Activated T-cell treated with anti-CD3 and anti-CD28 coated beads for 48 hours (primary cell): ENCODE measurements around the gene ABCA13.

Experiments used
- DNase-seq: peaks from one replicate; pipeline ENCODE4 v3.0.0-alpha.2; 2020; ENCODE audit warnings: low read depth

ABCA13 gene

DNA sequence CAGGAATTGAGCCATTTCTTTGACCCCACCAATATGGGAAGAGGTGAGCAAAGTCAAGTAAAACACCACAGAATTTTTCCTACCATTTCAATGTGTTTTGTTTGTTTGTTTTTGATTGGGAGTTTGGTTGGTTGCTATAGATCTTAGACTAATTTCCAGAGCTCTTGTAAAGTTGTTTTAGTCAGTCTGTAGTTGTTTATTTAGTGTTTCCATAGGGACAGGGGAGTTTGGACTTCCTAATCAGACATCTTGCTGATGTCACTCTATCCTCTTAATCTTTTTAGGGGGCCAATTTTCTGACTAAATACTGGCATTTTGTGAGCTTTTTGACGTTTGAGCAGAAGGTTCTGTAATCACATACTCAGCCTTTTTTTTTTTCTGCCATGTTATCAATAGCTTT, 266.9 kb downstream of the ABCA13 start:
- no peak for DNase-seq

DNA sequence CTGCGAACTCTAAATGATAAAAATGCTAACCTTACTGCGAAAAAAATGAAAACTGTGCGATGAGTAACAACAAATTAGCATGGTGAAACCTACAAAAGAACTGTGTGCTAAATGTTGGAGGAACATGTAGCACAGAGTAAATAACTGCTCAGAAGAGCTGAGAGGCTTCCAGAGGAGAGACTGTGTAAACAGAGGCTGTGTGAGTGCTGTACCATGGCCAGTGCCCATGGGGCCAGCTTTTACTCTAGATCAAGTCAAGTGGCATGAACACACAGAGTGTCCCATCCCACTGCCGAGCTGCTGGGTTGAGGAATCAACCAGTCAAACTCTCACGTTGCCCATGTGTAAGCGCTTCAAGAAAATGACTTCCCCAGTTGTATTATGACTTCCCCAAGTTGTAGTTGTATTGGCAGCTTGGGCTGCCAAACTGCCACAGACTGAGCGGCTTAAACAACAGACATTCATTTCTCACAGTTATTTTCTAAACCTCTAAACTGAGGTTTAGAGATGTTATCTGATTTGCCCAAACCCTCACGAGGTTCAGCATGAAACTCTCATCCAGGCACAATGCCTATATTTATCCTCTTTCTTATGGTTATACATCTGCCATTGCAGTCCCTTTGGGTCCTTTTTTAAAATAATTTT, 270.7 kb downstream of the ABCA13 start:
- DNase-seq: no peak

DNA sequence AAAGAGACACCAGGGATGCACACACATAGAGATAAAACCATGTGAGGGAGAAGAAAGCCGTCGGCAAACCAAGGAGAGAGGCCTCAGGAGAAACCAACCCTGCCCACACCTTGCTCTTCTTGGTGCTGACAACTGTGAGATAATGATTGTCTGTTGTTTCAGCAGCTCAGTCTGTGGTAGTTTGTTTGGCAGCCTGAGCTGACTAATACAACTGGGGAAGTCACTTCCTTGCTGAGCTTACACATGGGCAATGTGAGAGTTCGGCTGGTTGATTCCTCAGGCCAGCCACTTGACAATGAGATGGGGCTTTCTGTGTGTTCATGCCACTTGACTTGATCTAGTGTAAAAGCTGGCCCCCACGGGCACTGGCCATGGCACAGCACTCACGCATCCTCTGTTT, 271.8 kb downstream of the ABCA13 start:
- DNase-seq: no peak

DNA sequence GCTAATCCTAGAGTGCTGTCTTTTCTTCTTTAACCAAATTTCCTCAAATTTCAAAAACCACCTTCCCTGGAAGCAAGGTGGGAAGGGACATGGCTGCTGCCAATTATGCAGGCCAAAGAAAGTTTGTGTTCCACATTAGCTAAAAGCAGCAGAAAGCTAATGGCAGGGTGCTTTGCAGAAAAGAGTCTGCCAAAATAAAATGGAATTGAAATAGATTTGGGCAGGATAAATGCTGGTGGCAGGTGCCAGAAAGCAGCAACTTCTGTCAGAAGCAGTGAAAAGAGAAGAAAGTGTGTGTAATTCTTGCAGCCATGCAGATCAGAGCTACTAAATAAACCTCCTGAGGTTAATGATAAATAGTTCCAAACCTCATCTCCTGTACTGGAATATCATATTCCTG, 275.5 kb downstream of the ABCA13 start:
- no peak for DNase-seq

DNA sequence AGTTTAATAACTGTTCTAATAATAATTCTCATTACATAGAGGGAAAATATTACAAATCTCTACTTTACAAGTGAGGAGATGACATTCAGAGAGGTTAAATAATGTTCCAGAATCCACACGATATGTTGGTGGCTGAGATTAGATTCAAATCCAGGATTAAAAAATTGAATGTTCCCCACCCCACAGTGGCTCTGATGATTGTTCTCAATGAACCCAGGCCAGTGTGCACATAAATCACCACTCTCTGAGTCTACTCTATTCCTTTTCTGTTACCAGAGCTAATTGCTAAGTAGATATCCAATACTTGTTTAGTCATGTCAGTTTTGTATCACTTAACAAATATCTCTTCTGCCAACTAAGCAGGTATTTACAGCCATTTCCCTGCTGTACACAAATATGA, 281.0 kb downstream of the ABCA13 start:
- no peak for DNase-seq

DNA sequence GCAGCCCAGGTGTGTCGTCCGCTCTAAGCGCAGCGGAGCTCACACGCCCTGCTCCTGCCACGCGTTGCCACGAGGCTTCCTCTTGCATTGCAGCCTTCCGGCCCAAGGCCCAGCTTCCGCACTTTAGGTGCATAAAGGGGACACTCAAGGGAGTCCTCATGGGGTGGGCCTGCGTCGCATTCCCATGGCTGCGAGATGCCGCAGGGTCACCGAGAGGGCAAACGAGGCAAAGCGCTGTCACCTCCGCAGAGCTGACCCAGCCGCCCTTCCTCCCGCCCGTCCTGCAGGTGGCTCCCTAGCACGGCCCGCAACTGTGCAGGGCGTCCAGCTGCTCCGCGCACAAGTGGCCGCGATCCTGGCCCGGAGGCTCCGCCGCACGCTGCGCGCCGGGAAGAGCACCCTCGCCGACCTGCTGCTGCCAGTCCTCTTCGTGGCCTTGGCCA, 283.5 kb downstream of the ABCA13 start:
- DNase-seq: no peak

DNA sequence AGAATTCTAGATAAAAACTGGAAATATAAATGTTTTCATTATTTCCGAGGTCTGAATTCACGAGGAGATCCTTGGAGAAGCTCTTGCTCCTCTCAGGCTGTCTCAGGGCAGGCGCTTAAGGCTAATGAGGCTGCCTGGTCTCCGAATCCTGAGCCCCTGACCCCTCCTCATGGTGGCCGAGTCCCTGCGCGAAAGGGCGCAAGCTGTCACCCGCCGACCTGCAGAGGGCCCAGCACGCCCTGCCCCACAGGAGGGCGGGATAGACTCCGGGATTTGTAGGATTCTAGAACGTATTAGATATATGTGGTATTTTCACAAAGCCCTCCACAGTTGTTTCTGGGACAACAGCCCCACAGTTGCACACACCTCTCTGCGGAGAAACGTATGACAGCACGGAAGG, 284.1 kb downstream of the ABCA13 start:
- DNase-seq: no peak

DNA sequence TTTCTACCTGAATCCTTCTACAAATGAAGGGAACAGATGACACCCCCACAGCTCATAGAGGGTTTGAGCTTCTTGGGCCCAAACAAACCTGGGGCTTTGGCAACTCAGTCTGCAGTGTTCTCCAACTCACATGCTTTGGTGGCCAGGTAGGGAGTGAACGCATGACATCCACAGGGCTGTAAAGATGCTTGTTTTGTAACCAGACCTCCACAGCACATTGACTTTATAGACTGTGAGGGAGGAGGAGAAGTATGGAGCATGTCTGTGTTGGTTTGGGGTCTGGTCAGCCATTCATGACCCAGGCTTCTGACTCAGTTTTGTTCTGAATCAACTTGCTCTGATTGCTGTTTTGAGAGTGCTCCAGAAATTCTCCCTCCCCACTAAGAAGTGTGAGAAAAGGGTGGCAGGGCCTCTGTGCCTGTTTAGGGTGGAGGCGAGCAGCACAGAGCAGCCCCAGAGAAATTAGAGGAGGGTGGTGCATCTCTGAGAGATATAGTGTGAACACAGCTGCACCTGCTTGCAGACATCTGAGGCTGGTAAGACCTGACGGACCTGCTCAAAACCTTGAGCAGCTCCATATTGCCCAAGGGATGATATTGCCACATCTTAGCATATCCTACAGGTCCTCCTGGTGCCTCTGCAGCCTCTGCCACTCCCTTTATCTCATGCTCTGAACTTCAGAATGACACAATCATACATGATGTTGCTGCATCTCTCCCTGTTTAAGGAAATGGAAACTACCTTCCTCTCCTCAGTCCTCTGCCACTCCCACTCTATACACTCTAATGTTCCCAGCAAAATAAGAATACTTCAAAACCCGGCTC, 287.7 kb downstream of the ABCA13 start:
- DNase-seq: no peak

DNA sequence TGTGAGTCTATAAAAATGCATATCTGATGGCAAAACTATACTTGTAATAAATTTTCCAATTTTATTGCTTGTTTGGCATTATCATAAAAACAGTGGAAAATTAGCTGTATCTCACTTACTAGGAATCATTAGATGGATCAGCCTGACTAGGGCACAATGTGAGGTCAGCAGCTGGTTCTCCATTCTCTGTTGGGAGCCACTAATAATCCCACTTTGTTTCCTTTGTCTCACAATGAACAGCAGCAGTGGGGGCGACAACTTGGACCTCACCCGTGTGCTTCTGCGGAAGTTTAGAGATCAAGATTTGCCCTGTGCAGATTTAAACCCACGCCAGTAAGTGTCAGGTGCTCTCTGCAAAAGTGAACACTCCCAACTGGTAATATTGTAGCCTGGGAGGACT, 295.5 kb downstream of the ABCA13 start:
- no peak for DNase-seq

DNA sequence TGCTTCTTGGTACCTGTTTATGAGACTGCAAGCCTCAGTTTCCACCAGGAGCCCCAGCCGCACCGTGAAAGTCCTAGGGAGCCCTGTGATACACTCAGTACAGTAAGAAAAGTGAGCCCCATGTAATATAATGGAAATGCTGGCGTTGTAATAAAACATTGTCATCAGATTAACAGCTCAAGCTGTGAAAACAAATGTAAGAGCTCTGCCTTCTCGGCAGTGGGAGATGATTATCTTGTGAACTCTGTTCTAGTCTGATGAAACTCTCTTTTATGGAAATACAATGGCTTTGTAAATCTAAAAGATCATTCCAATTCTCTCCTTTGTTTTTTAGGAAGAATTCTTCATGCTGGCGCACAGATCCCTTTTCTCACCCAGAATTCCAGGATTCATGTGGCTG, 299.9 kb downstream of the ABCA13 start:
- no peak for DNase-seq

DNA sequence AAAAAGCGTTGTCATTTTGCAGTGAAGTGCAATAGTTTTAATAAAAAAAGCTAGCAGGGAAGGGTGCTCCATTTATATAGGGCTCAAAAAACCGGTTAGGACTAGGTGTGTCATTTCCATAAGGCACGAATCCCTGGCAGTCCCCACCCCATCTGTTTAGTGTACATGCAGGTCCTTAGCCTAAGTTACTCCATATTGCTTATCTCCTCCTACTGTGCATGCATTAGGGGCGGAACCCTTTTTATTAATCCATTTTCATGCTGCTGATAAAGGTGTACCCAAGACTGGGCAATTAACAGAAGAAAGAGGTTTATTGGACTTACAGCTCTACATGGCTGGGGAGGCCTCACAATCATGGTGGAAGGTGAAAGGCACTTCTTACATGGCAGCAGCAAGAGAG, 301.4 kb downstream of the ABCA13 start:
- DNase-seq: no peak

DNA sequence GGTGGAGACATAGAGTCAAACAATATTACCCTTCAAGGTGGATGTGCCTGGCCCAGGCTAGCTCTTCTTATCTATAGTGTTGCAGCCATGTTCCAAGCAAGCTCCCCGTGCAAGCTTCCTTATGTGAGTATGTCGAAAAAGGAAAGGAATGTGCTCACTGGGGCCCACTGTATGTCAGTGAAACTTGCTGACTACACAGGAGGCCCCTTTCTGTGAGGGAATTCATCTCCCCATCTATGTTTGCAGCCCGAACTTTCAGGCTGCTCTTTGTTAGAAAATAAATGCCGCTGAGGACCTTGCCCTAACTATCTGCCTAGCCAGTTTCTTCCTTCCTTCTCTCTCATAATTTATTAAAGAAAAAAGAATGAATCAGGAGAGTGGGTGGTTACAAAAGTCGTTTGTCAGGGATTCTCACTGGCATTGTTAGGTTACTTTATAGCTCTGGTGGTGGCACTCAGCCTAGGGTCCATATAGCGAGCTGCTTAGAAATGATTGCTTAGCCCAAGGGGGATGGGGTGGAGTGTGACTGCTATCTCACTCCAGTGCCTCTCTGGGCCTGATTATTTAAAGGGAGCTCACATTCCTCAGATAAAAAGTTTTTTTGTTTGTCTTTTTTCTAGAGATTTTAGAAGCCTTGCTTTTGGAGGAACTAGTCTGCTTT, 302.1 kb downstream of the ABCA13 start:
- DNase-seq: no peak

DNA sequence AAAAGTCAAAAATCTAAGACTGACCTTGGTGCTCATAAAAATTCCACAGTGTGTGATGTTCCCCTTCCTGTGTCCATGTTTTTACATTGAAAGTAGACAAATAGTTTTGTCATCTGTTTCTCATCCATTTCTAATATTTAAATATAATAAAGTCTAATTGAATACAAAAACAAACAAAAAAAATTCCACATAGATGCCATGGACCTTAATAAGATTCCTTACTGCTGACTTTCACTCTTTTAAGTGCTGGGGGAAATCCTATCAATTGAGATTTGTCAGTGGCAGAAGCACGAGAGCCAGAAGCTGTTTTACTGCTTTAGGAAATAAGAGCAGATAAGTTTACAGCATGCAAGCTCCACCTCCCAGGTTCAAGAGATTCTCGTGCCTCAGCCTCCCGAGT, 310.0 kb downstream of the ABCA13 start:
- DNase-seq: no peak

DNA sequence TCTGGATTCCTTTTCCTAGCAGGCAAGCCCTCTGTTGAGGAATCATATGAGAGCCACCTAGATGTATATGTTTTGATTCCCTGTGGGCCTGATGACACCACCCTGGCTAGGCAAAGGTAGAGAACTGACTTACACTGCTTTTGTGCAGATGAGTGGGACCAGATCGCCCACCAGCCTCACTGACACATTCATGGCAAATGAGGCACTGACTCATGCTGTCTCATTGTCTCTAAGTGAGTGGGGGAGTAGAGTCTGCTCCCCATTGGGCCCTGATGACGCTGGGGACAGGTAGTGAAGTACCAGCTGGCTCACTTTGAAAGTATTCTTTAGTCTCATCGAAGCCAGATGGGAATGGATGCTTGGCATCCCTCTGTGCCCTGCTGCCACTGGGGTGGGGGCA, 326.3 kb downstream of the ABCA13 start:
- DNase-seq: no peak

DNA sequence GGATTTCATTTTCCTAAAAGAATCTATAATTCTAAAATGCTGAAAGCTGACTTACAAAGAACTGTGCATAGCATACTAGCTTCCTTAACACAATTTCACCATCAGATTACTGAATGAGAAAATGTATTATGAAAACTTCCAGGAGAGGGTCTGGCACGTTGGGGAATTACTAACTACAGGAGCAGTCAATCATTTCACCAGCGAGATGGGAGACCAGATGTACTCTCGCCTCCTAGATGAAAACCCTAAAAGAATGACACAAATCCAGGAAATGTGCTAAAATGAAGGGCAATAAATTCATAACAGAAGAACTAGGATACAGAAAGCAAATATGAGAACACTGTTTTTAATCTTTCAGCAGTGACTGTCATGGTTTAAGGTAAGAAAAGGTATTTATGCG, 330.8 kb downstream of the ABCA13 start:
- DNase-seq: no peak

DNA sequence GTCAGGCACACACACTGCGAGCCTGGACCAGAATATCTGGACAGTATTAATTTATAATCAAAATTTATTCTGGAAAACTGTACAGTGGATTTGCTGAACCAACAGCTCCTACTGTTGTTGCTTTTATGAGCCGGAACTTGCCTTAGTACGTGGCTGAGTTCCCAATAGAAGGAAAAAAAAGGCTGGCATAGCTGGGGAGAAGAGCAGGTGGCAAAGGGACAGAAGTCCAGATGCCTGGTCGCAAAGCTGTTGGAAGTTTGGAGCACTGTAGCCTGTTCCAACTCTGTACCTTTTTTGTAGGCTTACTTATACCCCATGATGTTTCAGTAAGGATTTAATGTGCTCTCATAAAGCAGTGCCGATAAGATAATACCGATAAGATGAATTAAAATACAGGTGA, 333.8 kb downstream of the ABCA13 start:
- DNase-seq: no peak

DNA sequence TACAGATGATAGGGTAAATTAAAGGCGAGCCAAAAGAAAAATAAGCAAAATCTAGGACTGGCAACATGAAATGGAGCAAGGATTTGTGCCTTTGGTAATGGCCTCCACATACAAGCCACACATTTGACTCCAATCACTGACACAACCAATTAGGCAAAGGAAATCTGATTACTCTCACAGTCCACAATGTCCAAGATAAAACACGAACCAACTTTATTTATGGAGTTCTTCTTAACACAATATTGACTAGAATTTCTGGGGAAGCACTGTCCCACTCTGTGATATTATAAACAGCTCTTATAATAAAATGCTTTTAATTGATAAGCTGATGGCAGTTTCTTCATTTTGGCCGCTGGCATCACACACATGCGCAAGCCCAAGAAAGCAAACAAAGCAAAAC, 334.2 kb downstream of the ABCA13 start:
- no peak for DNase-seq

DNA sequence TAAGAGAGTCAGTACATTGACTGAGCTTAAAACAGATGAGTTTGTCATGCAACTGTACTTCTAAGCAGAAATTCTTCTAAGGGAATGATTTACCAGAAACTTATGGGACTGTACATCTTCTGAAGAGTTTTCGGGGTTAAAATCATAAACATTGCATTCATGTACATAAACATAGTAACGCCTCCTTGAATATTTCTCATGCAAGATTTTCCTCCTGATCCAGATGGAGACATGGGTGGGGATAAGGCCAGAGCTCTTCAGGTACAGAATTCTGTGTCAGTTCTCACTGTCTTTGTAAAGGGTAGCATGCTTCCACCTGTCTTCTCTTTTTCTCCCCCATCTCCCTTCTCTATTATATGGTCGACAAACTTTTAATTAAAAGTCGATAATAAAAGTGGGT, 335.3 kb downstream of the ABCA13 start:
- no peak for DNase-seq

DNA sequence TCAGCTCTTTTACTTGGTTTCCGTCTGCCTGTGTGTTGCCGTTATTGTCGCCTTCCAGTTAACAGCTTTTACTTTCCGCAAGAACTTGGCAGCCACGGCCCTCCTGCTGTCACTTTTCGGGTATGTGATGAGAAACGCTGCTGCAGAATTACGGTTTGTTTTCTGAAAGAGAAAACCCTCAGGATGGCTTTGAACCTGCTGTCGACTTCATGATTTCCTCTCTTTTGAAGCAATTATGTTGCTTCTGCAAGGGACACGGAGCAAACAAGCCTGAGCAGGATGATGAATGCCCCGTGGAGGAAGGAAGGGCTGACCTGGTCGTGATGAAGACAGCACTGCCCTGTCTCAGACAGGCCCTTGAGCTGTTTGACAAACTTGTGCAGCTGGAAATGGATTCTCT, 339.8 kb downstream of the ABCA13 start:
- DNase-seq: no peak

DNA sequence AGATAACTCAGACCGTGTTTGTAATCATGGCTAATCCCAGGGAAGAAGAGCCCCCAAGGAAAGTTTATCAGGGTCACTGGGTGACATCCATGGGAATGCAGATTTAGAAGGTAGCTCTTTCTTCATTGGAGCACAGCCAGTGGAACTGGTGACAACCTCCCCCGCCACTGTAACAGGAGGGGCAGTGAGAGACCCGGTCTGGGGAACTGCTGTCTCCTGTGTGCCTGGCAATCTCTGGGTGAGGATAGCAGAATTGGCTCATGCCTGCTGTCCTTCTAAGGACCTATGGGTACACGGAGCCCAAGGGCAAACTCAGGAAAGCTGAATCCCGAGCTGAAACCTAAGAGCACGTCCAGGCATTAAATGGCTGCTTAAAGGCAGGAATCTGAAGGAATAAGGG, 341.6 kb downstream of the ABCA13 start:
- DNase-seq: no peak

DNA sequence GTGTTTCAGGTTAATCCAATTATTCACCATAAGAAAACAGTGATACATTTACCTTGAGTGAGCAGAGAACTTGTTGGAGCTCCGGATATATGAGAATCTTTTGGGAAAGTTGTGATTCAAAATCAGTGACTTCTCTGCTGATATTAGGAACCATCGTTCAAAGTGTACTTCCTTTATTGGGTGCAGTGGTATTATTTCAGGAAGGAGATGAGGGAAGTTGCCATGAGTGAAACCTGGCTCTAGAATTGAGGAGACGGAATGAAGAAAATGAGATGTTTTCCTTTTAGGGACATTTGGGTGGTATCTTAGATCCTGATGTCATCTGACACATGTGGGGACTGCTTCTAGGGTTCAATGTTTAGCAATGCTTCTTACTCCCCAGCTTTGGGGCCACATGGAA, 343.9 kb downstream of the ABCA13 start:
- no peak for DNase-seq

DNA sequence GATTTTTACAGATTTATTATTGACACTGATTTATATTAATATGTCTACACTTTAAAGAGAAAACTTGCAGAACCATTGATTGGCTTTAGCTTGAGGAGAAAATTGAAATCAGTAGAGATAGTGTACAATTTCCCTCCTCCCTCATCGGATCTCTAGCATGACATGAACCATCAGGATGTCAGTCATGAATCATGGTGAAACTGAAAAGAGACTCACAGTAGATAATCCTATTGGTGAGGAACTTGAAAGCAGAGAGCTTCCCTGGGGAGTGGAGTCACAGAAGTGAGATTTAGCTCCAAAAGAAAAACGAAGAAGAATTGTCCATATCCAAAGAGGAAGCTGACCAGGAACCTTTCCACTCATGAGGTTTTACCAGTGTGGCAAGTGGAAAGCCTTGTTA, 346.8 kb downstream of the ABCA13 start:
- no peak for DNase-seq

DNA sequence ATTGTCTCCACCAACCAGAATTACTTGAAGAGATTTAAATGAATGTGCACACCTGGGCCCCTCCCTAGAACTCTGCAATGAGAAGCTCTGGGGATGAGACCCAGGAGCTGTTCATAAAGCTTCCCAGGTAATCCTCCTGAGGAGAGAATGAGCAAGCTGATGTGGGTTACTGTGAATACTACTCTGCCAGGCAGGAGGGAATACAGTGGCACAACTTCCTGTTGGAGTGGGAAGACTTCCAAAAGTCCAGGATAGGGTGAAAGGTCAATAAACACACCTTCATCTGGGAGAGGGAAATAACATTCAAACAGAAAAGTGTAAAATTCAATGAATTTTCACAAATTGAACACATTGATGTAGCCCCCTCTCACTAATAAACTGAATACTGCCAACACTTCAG, 351.4 kb downstream of the ABCA13 start:
- no peak for DNase-seq
